Neural progenitor cell (in vitro differentiated cells): ENCODE data around the gene C15orf39. TPM values are rescaled to one million over a fixed set of nuclear protein-coding genes. Genes with fewer than 3 reads are reported as not detected.

ENCODE experiments used
- DNase-seq: peaks from one replicate; pipeline ENCODE4 v3.0.0-alpha.2; 2016; ENCODE audit warnings: low spot score
- H2AFZ ChIP-seq: fragments of 200-600 bp; sonication (generic); replicated peaks from 2 replicates; pipeline ENCODE4 v1.6.1; 2016; ENCODE audit warnings: antibody characterized with exemption
- H3F3A ChIP-seq: fragments of 200-600 bp; sonication (generic); 2 replicates; pipeline ENCODE4 v1.6.1; 2016; ENCODE audit warnings: antibody characterized with exemption, low read depth
- H3K27ac ChIP-seq: fragments of 200-600 bp; sonication (generic); 2 replicates; pipeline ENCODE4 v1.5.1; 2016; ENCODE audit warnings: mild to moderate bottlenecking
- H3K27me3 ChIP-seq: fragments of 200-600 bp; sonication (generic); 2 replicates; pipeline ENCODE4 v1.6.1; 2016; ENCODE audit warnings: mild to moderate bottlenecking, moderate library complexity
- H3K36me3 ChIP-seq: fragments of 200-600 bp; sonication (generic); 2 replicates; pipeline ENCODE4 v1.5.1; 2016
- H3K4me1 ChIP-seq: fragments of 200-600 bp; sonication (generic); 2 replicates; pipeline ENCODE4 v1.6.1; 2016; ENCODE audit warnings: mixed run types
- H3K4me2 ChIP-seq: fragments of 200-600 bp; sonication (generic); 2 replicates; pipeline ENCODE4 v1.6.1; 2016
- H3K4me3 ChIP-seq: fragments of 200-600 bp; sonication (generic); 2 replicates; pipeline ENCODE4 v1.5.1; 2016
- H3K79me2 ChIP-seq: fragments of 200-600 bp; sonication (generic); 2 replicates; pipeline ENCODE4 v1.6.1; 2016; ENCODE audit warnings: low read depth
- H3K9ac ChIP-seq: fragments of 200-600 bp; sonication (generic); 2 replicates; pipeline ENCODE4 v1.6.1; 2016
- H3K9me3 ChIP-seq: fragments of 200-600 bp; sonication (generic); 2 replicates; pipeline ENCODE4 v1.5.1; 2016; ENCODE audit warnings: low read depth
- H4K20me1 ChIP-seq: fragments of 200-600 bp; sonication (generic); 2 replicates; pipeline ENCODE4 v1.6.1; 2016; ENCODE audit warnings: low read depth
- H3K27ac Mint-ChIP-seq: 3 replicates; pipeline ENCODE4 v1.8.0; 2021; ENCODE audit warnings: mixed read lengths
- H3K27me3 Mint-ChIP-seq: 2 replicates; pipeline ENCODE4 v1.8.0; 2022; ENCODE audit warnings: low read depth, mild to moderate bottlenecking, inconsistent platforms, moderate library complexity, mixed read lengths; ENCODE audit not compliant: insufficient read depth
- H3K36me3 Mint-ChIP-seq: 3 replicates; pipeline ENCODE4 v1.8.0; 2021; ENCODE audit warnings: mixed read lengths
- H3K4me1 Mint-ChIP-seq: 3 replicates; pipeline ENCODE4 v1.8.0; 2021; ENCODE audit warnings: mixed read lengths
- H3K4me3 Mint-ChIP-seq: 3 replicates; pipeline ENCODE4 v1.8.0; 2021; ENCODE audit warnings: mild to moderate bottlenecking, moderate library complexity, mixed read lengths
- H3K9me3 Mint-ChIP-seq: 3 replicates; pipeline ENCODE4 v1.8.0; 2020; ENCODE audit warnings: mixed read lengths
- CTCF ChIP-seq: fragments of 200-600 bp; sonication (generic); IDR thresholded peaks from 2 replicates; pipeline ENCODE4 v1.5.1; 2017; ENCODE audit warnings: antibody characterized with exemption, mild to moderate bottlenecking
- EZH2 ChIP-seq: fragments of 200-600 bp; sonication (generic); IDR thresholded peaks from 2 replicates; pipeline ENCODE4 v1.6.1; 2017; ENCODE audit warnings: antibody characterized with exemption, mild to moderate bottlenecking, moderate library complexity
- EZH2phosphoT487 ChIP-seq: fragments of 200-600 bp; sonication (generic); IDR thresholded peaks from 2 replicates; pipeline ENCODE4 v1.6.1; 2017; ENCODE audit warnings: antibody characterized with exemption
- total RNA-seq: library from RNA; depleted of rRNA; stranded (reverse); fragments of >200 nt; gene quantifications from 2 replicates; pipeline ENCODE4 v1.2.3, GENCODE V29; 2015; ENCODE audit warnings: low replicate concordance

The C15orf39 gene
- total RNA-seq, 1 donor from 2014 or later = 1.2 TPM

DNA sequence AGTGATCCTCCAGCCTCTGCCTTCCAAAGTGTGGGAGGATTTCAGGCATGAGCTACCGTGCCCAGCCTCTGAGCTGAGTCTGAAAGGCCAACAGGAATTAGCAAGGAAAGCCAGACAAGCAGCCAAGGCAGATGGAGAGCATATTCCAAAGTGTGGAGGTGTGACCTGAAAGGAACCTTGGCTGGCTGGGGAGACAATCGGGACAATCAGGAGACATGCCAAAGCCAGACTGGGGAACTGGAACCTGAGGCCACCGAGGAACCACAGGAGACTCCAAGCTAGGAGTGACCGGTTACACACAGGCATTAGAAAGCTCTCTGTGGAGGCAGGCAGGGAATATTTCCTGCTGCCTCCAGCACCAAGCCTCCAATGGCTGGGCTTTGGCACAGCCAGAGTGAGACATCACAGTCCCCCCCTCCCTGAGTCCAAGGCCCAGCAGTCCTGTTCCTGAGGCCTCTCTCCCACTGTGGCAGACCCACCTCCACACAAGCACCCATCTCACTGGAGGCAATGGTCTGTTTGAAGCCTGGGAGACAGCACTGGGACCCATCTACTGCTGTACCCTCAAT, 4.5 kb upstream of the C15orf39 start:
- H4K20me1 ChIP-seq = peaks cover 6% of the 10 kb centered on the region
- H3K4me1 Mint-ChIP-seq = peaks cover 53% of the 10 kb centered on the region
- no peak overlapping the region for H3K4me2 ChIP-seq
- no peak overlapping the region for H3K27ac ChIP-seq
- H3K27ac Mint-ChIP-seq = peak overlapping the region; percentile 43
- H3K4me3 Mint-ChIP-seq = no peak overlapping the region
- H3K4me3 ChIP-seq = no peak overlapping the region
- no peak overlapping the region for H2AFZ ChIP-seq
- no peaks in the 10 kb centered on the region for H3K36me3 ChIP-seq
- H3F3A ChIP-seq = peaks cover 9% of the 10 kb centered on the region
- no peak overlapping the region for H3K9ac ChIP-seq
- peaks cover 23% of the 10 kb centered on the region for H3K27me3 ChIP-seq
- H3K9me3 Mint-ChIP-seq = no peaks in the 10 kb centered on the region
- no peaks in the 10 kb centered on the region for H3K9me3 ChIP-seq
- peaks cover under 1% of the 10 kb centered on the region for H3K79me2 ChIP-seq
- H3K36me3 Mint-ChIP-seq = no peaks in the 10 kb centered on the region
- no peak for TF ChIP-seq EZH2phosphoT487
- TF ChIP-seq CTCF = no peak
- no peak for TF ChIP-seq EZH2
- peaks cover 37% of the 10 kb centered on the region for H3K27me3 Mint-ChIP-seq
- no peak for DNase-seq
- peaks cover 33% of the 10 kb centered on the region for H3K4me1 ChIP-seq

DNA sequence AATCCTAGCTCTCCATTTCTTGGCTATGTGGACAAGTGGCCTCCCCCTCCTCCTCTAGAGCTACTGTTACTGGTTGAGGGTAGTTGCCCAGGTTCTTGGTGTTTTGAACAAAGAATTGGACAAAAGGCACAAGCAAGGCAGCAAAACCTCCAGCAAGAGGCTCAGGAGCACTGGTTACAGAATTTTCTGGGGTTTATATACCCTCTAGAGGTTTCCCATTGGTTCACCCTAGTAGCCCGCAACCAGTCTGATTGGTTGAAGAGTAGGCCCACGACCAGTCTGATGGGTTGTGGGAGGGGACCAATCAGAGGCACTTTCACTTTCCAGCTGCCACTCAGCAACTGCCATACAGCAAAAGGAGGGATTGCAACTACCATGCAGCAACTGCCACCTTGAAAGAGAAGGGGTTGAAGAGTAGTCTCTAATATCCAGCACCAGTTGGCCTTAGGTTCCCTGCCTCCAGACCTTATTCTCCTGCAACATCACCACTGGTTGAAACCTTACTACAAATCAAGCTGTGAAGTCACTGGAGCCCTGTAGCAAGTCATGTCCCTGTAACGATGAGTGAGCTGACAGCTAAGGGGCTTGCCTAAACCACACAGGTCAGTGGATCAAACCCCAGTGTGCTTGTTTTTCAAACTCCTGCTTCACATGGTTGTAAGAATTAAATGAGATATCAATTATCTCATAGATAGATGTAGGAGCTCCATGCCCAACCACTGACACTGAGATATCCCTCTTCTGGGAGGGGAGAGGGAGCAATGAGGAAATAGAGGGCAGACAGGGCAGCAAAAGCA, 2.9 kb upstream of the C15orf39 start:
- H3K27ac ChIP-seq = no peak overlapping the region
- H3K27me3 ChIP-seq = peaks cover 37% of the 10 kb centered on the region
- Mint-ChIP-seq H3K4me1 (peaks cover 42% of the 10 kb centered on the region), H3K9me3 (no peaks in the 10 kb centered on the region), H3K4me3 (peak overlapping the region; percentile 53), H3K27me3 (peaks cover 35% of the 10 kb centered on the region), H3K36me3 (no peaks in the 10 kb centered on the region), H3K27ac (peak overlapping the region; percentile 33)
- no peak overlapping the region for H3K9ac ChIP-seq
- peaks cover 17% of the 10 kb centered on the region for H4K20me1 ChIP-seq
- no peak overlapping the region for H3K4me3 ChIP-seq
- peaks cover 9% of the 10 kb centered on the region for H3F3A ChIP-seq
- no peaks in the 10 kb centered on the region for H3K9me3 ChIP-seq
- peaks cover 17% of the 10 kb centered on the region for H3K79me2 ChIP-seq
- TF ChIP-seq CTCF (no peak), EZH2phosphoT487 (no peak), EZH2 (no peak)
- H3K4me2 ChIP-seq = no peak overlapping the region
- peak; percentile 36 for DNase-seq
- no peaks in the 10 kb centered on the region for H3K36me3 ChIP-seq
- H2AFZ ChIP-seq = no peak overlapping the region
- H3K4me1 ChIP-seq = peaks cover 27% of the 10 kb centered on the region

DNA sequence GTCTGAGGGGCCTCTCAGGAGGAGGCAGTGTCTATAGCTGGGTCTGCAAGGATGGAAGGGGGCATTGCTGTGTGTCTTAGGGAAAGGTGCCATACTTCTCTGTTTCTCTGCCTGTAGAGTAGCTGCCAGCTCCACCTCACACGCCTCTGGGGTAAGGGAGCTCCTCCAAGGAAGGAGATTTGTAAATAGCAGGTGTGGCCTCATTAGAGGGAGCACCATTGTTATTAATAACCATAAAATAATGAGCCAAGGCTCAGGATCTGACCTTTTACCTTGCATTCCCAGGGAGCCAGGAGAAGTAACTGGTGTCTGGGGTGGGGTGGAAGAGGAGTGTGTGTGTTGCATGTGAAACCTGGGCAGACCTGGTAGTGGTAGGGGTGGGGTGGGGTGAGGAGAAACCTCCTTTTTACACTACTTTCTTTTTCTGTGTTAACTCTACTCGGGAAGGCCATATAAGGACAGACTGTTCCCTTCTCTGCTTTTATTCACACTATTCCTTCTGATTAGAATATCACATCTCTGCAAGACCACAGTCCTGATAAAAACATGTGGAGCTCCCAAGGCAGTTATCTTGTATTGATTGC, 2.2 kb upstream of the C15orf39 start:
- Mint-ChIP-seq H3K4me3 (peak overlapping the region; percentile 53), H3K27me3 (peaks cover 36% of the 10 kb centered on the region), H3K27ac (peak overlapping the region; percentile 33), H3K9me3 (no peaks in the 10 kb centered on the region), H3K4me1 (peaks cover 38% of the 10 kb centered on the region), H3K36me3 (no peaks in the 10 kb centered on the region)
- Histone ChIP-seq H3K4me1 (peaks cover 27% of the 10 kb centered on the region), H3K79me2 (peaks cover 24% of the 10 kb centered on the region), H3K4me2 (no peak overlapping the region), H3K36me3 (no peaks in the 10 kb centered on the region), H2AFZ (no peak overlapping the region), H3K9ac (no peak overlapping the region), H3K27ac (no peak overlapping the region), H3K4me3 (no peak overlapping the region), H4K20me1 (peaks cover 24% of the 10 kb centered on the region), H3K9me3 (no peaks in the 10 kb centered on the region), H3F3A (peaks cover 9% of the 10 kb centered on the region), H3K27me3 (peaks cover 42% of the 10 kb centered on the region)
- no peak for DNase-seq
- TF ChIP-seq CTCF (no peak), EZH2 (no peak), EZH2phosphoT487 (no peak)
